ENCODE results near the gene OR2C3.

OR2C3 gene

DNA sequence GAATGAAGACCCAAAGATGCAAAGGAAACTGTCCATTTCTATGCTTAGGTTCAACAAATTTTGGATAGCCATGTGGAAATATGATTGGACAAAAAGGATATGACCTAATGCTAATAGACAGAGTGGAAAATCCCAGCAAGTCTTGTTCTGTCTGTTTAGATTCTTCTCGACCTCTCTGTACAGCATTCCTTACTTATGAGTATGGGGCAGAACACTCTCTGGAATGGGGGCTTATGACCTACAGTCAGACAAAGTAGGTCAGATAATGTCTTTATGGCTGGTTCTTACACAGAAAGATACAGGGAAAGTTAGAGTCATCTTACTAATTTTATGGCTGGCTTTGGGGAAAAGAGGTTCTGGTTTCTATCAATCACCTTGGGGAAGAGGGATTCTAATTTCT is 15.5 kb upstream of the OR2C3 start:
- Histone ChIP-seq H3K9me3 (replicated peaks; ENCODE audit: insufficient read depth, low read length) (no peaks in the 10 kb centered on the region), H3K4me3 (ENCODE audit: low read length) (no peak overlapping the region), H3F3A (ENCODE audit: insufficient read depth, low read length) (no peaks in the 10 kb centered on the region), H3K9ac (ENCODE audit: low read length) (no peak overlapping the region), H3K36me3 (replicated peaks; ENCODE audit: insufficient read depth, low read length) (no peaks in the 10 kb centered on the region), H3K4me1 (ENCODE audit: low read length) (no peaks in the 10 kb centered on the region), H3K79me2 (ENCODE audit: low read length) (no peaks in the 10 kb centered on the region), H3K27ac (ENCODE audit: low read length) (no peak overlapping the region), H2AFZ (ENCODE audit: low read length) (no peak overlapping the region), H4K20me1 (ENCODE audit: insufficient read depth, low read length) (no peaks in the 10 kb centered on the region), H3K4me2 (ENCODE audit: low read depth, low read length) (no peak overlapping the region), H3K9me2 (replicated peaks; ENCODE audit: insufficient read depth, low read length) (no peaks in the 10 kb centered on the region), H3K27me3 (replicated peaks; ENCODE audit: insufficient read depth, low read length) (no peaks in the 10 kb centered on the region)
- no peak for DNase-seq
- TF ChIP-seq, protein P1, sequence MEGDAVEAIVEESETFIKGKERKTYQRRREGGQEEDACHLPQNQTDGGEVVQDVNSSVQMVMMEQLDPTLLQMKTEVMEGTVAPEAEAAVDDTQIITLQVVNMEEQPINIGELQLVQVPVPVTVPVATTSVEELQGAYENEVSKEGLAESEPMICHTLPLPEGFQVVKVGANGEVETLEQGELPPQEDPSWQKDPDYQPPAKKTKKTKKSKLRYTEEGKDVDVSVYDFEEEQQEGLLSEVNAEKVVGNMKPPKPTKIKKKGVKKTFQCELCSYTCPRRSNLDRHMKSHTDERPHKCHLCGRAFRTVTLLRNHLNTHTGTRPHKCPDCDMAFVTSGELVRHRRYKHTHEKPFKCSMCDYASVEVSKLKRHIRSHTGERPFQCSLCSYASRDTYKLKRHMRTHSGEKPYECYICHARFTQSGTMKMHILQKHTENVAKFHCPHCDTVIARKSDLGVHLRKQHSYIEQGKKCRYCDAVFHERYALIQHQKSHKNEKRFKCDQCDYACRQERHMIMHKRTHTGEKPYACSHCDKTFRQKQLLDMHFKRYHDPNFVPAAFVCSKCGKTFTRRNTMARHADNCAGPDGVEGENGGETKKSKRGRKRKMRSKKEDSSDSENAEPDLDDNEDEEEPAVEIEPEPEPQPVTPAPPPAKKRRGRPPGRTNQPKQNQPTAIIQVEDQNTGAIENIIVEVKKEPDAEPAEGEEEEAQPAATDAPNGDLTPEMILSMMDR (IDR thresholded peaks at IDR 0.05; ENCODE audit: low read length), result no peak
- TF ChIP-seq EZH2phosphoT487 (IDR thresholded peaks at IDR 0.05; ENCODE audit: low read length), result no peak
- TF ChIP-seq EZH2 (optimal IDR thresholded peaks at IDR 0.05; ENCODE audit: low read depth, low read length), result no peak

DNA sequence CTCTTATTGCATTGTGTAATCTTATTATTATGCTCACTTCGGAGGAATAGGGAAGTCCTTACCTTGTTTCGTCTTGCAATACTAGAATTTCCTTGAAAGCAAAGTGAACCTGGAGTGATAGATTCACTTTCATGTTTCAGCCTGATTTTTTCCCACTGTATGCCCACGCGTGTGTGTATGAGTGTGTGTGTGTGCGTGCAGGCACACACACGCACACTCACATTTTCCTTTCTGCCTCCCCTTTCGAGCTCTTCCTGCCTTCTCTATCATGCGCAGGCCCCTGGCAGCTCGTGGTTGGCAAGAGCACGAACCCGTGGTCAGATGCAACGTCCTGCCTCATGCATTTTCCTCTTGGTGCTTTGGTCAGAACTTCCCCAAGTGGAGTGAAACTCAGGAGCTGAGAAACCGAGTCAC is 12.5 kb upstream of the OR2C3 start, which contains the start of gene GCSAML:
GCSAML (plus strand) TSS at position 366 of the 414 bp plus-strand sequence. CDS start 58 bp downstream, outside the sequence.
- Histone ChIP-seq H3K79me2 (ENCODE audit: low read length) (no peaks in the 10 kb centered on the region), H3K27ac (ENCODE audit: low read length) (no peak within 1 kb of the TSS), H3K9ac (ENCODE audit: low read length) (no peak within 1 kb of the TSS), H3K4me1 (ENCODE audit: low read length) (no peaks in the 10 kb centered on the region), H3K9me3 (replicated peaks; ENCODE audit: insufficient read depth, low read length) (no peaks in the 10 kb centered on the region), H3K9me2 (replicated peaks; ENCODE audit: insufficient read depth, low read length) (no peaks in the 10 kb centered on the region), H3K27me3 (replicated peaks; ENCODE audit: insufficient read depth, low read length) (no peaks in the 10 kb centered on the region), H3K4me2 (ENCODE audit: low read depth, low read length) (no peak within 1 kb of the TSS), H3K36me3 (replicated peaks; ENCODE audit: insufficient read depth, low read length) (no peaks in the 10 kb centered on the region), H4K20me1 (ENCODE audit: insufficient read depth, low read length) (no peaks in the 10 kb centered on the region), H3K4me3 (ENCODE audit: low read length) (no peak within 1 kb of the TSS), H2AFZ (ENCODE audit: low read length) (no peak within 1 kb of the TSS), H3F3A (ENCODE audit: insufficient read depth, low read length) (no peaks in the 10 kb centered on the region)
- no peak for DNase-seq
- TF ChIP-seq, protein P1 (IDR thresholded peaks at IDR 0.05; ENCODE audit: low read length), result no peak
- TF ChIP-seq EZH2 (optimal IDR thresholded peaks at IDR 0.05; ENCODE audit: low read depth, low read length) (no peak), EZH2phosphoT487 (IDR thresholded peaks at IDR 0.05; ENCODE audit: low read length) (no peak)

DNA sequence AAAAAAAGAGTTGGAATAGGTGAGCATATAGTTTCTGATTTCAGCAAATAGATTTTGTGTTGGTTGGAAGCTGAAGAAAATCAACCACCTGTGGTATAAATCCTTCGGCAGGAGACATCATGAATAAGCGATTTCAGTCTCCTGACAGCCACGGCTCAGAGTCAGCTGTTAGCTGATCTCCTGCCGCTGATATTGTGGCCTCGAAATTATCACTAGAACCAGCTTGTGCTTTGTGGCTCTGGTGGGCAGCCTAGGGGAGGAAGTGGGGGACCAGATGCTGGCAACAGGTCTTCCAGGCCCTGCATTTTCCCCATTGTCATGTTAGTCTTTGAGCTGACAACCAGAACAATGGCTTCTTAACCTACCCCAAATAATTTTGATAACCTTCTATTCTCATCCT is 11.9 kb upstream of the OR2C3 start:
- H3K4me2 ChIP-seq (ENCODE audit: low read depth, low read length), result no peak overlapping the region
- TF ChIP-seq, protein P1 (IDR thresholded peaks at IDR 0.05; ENCODE audit: low read length), result no peak
- TF ChIP-seq EZH2phosphoT487 (IDR thresholded peaks at IDR 0.05; ENCODE audit: low read length) (no peak), EZH2 (optimal IDR thresholded peaks at IDR 0.05; ENCODE audit: low read depth, low read length) (no peak)

More for the DNA sequence above, 11.9 kb upstream of the OR2C3 start:
- H3K27ac ChIP-seq (ENCODE audit: low read length), result no peak overlapping the region
- H3K4me3 ChIP-seq (ENCODE audit: low read length), result no peak overlapping the region
- no peaks in the 10 kb centered on the region for H3K9me2 ChIP-seq (replicated peaks; ENCODE audit: insufficient read depth, low read length)
- H3F3A ChIP-seq (ENCODE audit: insufficient read depth, low read length), result no peaks in the 10 kb centered on the region
- no peaks in the 10 kb centered on the region for H3K79me2 ChIP-seq (ENCODE audit: low read length)
- H4K20me1 ChIP-seq (ENCODE audit: insufficient read depth, low read length), result no peaks in the 10 kb centered on the region
- H3K27me3 ChIP-seq (replicated peaks; ENCODE audit: insufficient read depth, low read length), result no peaks in the 10 kb centered on the region
- H3K9ac ChIP-seq (ENCODE audit: low read length), result no peak overlapping the region
- H3K9me3 ChIP-seq (replicated peaks; ENCODE audit: insufficient read depth, low read length), result no peaks in the 10 kb centered on the region
- H3K36me3 ChIP-seq (replicated peaks; ENCODE audit: insufficient read depth, low read length), result no peaks in the 10 kb centered on the region
- no peak for DNase-seq
- no peaks in the 10 kb centered on the region for H3K4me1 ChIP-seq (ENCODE audit: low read length)
- H2AFZ ChIP-seq (ENCODE audit: low read length), result no peak overlapping the region
